Cardiac muscle cell (in vitro differentiated cells and primary cell): Measurements from ENCODE around the gene ABHD14A. TPM values are rescaled to one million over a fixed set of nuclear protein-coding genes. Genes with fewer than 3 reads are reported as not detected.

ENCODE experiments used
- DNase-seq, 2 donors: peaks; one replicate each; pipeline versions ENCODE4 v3.0.0 to v3.0.0-alpha.2; 2010 to 2017; ENCODE audit warnings: low read depth in 1 of 2, low spot score in 1 of 2
- H3K27ac ChIP-seq: fragments of 200-600 bp; sonication (generic); 2 replicates; pipeline ENCODE4 v1.5.1; 2016
- H3K27me3 ChIP-seq: fragments of 200-600 bp; sonication (generic); 2 replicates; pipeline ENCODE4 v1.6.0; 2016; ENCODE audit warnings: control low read depth
- H3K36me3 ChIP-seq: fragments of 200-600 bp; sonication (generic); 2 replicates; pipeline ENCODE4 v1.5.1; 2016; ENCODE audit warnings: control low read depth
- H3K4me1 ChIP-seq: fragments of 200-600 bp; sonication (generic); 2 replicates; pipeline ENCODE4 v1.8.1; 2017; ENCODE audit warnings: low read depth, mild to moderate bottlenecking, mixed run types
- H3K4me3 ChIP-seq: fragments of 200-600 bp; sonication (generic); 2 replicates; pipeline ENCODE4 v1.5.1; 2016; ENCODE audit warnings: mild to moderate bottlenecking
- H3K9me3 ChIP-seq: fragments of 200-600 bp; sonication (generic); 2 replicates; pipeline ENCODE4 v1.5.1; 2017; ENCODE audit warnings: low read depth, mild to moderate bottlenecking, control low read depth
- CTCF ChIP-seq: IDR thresholded peaks from 2 replicates; pipeline ENCODE4 v1.5.1; 2012; ENCODE audit warnings: low read depth, mild to moderate bottlenecking, low read length
- polyA plus RNA-seq: library from polyadenylated mRNA; unstranded; fragments of >200 nt; fragmentation: Nextera tagmentation; extraction: Ambion mirVana; gene quantifications from 2 replicates; pipeline ENCODE4 v1.2.1, GENCODE V29; 2016
- total RNA-seq: library from RNA; depleted of rRNA; stranded (reverse); fragments of >200 nt; gene quantifications from 2 replicates; pipeline ENCODE4 v1.2.3, GENCODE V29; 2016

ABHD14A gene
- total and polyA plus RNA-seq, 2 experiments from 2014 or later, result 56.5 to 104 TPM

- Histone ChIP-seq H3K27me3 (no peaks in the 10 kb centered on the region), H3K9me3 (no peaks in the 10 kb centered on the region), H3K36me3 (no peaks in the 10 kb centered on the region), H3K4me1 (peaks cover 53% of the 10 kb centered on the region), H3K4me3 (no peak overlapping the region), H3K27ac (peak overlapping the region; percentile 50)
- no peak for TF ChIP-seq CTCF
- no peak for DNase-seq
Observed at GRCh38 chr3:52029053-52029452, 54.2 kb downstream of the ABHD14A start.

GRCh38 chr3:52029535-52029934, 54.7 kb downstream of the ABHD14A start:
- Histone ChIP-seq H3K9me3 (no peaks in the 10 kb centered on the region), H3K27me3 (no peaks in the 10 kb centered on the region), H3K27ac (peak overlapping the region; percentile 50), H3K4me1 (peaks cover 50% of the 10 kb centered on the region), H3K4me3 (no peak overlapping the region), H3K36me3 (no peaks in the 10 kb centered on the region)
- DNase-seq, result no peak
- TF ChIP-seq CTCF, result no peak

Other genes starting within 250 kb of the ABHD14A start
- gene IQCF6, start 195.8 kb upstream of the ABHD14A start, total RNA-seq, result not detected in 2 replicates
- gene IQCF6, start 195.8 kb upstream of the ABHD14A start, polyA plus RNA-seq, result not detected in 2 replicates
- gene IQCF2, start 113.4 kb upstream of the ABHD14A start, total RNA-seq, result not detected in 2 replicates
- gene IQCF2, start 113.4 kb upstream of the ABHD14A start, polyA plus RNA-seq, result not detected in 2 replicates
- gene IQCF5, start 99.5 kb upstream of the ABHD14A start, total RNA-seq, result not detected in 2 replicates
- 0.99 TPM in 1 of 2 replicates, not detected in the other for gene IQCF5, start 99.5 kb upstream of the ABHD14A start, polyA plus RNA-seq
- gene IQCF1, start 71.7 kb upstream of the ABHD14A start, total RNA-seq, result not detected in 2 replicates
- gene IQCF1, start 71.7 kb upstream of the ABHD14A start, polyA plus RNA-seq, result not detected in 2 replicates
- 22.3 and 22.4 TPM in 2 replicates for gene RRP9, start 33.2 kb upstream of the ABHD14A start, total RNA-seq
- gene RRP9, start 33.2 kb upstream of the ABHD14A start, polyA plus RNA-seq, result 32.8 and 38.2 TPM in 2 replicates
- gene PARP3, start 32.7 kb upstream of the ABHD14A start, total RNA-seq, result 17.3 and 19.2 TPM in 2 replicates
- gene PARP3, start 32.7 kb upstream of the ABHD14A start, polyA plus RNA-seq, result 23.7 and 26.6 TPM in 2 replicates
- gene GPR62, start 19.7 kb upstream of the ABHD14A start, total RNA-seq, result 0.42 and 1.1 TPM in 2 replicates
- gene GPR62, start 19.7 kb upstream of the ABHD14A start, polyA plus RNA-seq, result 0.94 and 2.2 TPM in 2 replicates
- 151 and 226 TPM in 2 replicates for gene PCBP4, start 7.6 kb upstream of the ABHD14A start, total RNA-seq
- 114 and 122 TPM in 2 replicates for gene PCBP4, start 7.6 kb upstream of the ABHD14A start, polyA plus RNA-seq
- 19.8 and 27.8 TPM in 2 replicates for gene ABHD14B, start 1.0 kb upstream of the ABHD14A start, total RNA-seq
- gene ABHD14B, start 1.0 kb upstream of the ABHD14A start, polyA plus RNA-seq, result 23.3 and 29.9 TPM in 2 replicates
- 87.7 and 99.7 TPM in 2 replicates for gene ACY1, start 8.5 kb downstream of the ABHD14A start, total RNA-seq
- 116 and 125 TPM in 2 replicates for gene ACY1, start 8.5 kb downstream of the ABHD14A start, polyA plus RNA-seq
- gene RPL29, start 20.8 kb downstream of the ABHD14A start, total RNA-seq, result 1,533 and 1,673 TPM in 2 replicates
- 844 and 941 TPM in 2 replicates for gene RPL29, start 20.8 kb downstream of the ABHD14A start, polyA plus RNA-seq
- 32.2 and 39.5 TPM in 2 replicates for gene DUSP7, start 81.5 kb downstream of the ABHD14A start, total RNA-seq
- 7.1 and 13.1 TPM in 2 replicates for gene DUSP7, start 81.5 kb downstream of the ABHD14A start, polyA plus RNA-seq
- gene POC1A, start 179.4 kb downstream of the ABHD14A start, total RNA-seq, result 6.0 and 12.4 TPM in 2 replicates
- gene POC1A, start 179.4 kb downstream of the ABHD14A start, polyA plus RNA-seq, result 10.6 and 24.0 TPM in 2 replicates
- gene ALAS1, start 223.1 kb downstream of the ABHD14A start, total RNA-seq, result 68.7 and 80.2 TPM in 2 replicates
- 76.5 and 88.7 TPM in 2 replicates for gene ALAS1, start 223.1 kb downstream of the ABHD14A start, polyA plus RNA-seq